ENCODE measurements around the gene ATAD2B.

ATAD2B gene

DNA sequence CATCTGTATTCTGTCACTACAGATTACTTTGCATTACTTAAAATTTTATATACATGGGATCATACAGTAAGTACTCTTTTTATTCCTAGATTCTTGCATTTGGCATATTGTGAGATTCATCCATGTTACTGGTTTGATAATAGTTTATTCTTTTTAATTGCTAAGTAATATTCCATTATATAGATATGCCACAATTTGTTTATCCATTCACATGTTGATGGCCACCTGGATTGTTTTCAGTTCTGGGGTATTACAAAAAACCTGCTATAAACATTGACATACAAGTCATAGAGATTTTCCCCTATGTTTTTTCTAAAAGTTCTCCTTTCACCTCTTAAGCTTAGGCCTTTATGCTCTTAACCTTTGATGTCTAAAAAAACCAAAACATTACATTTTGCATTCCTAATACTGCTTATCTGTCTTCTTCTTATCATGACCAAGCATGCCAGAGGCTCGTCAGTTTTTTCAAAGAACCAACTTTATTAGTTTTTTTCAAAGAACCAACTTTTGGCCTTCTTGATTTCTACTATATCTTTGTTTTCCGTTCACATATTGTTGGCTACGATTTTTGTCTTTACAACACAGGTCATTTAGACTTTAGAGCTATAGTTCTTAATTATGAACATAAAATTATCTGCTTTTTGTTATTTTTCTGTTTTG, 86.9 kb downstream of the ATAD2B start:
- TF ChIP-seq, protein P1, sequence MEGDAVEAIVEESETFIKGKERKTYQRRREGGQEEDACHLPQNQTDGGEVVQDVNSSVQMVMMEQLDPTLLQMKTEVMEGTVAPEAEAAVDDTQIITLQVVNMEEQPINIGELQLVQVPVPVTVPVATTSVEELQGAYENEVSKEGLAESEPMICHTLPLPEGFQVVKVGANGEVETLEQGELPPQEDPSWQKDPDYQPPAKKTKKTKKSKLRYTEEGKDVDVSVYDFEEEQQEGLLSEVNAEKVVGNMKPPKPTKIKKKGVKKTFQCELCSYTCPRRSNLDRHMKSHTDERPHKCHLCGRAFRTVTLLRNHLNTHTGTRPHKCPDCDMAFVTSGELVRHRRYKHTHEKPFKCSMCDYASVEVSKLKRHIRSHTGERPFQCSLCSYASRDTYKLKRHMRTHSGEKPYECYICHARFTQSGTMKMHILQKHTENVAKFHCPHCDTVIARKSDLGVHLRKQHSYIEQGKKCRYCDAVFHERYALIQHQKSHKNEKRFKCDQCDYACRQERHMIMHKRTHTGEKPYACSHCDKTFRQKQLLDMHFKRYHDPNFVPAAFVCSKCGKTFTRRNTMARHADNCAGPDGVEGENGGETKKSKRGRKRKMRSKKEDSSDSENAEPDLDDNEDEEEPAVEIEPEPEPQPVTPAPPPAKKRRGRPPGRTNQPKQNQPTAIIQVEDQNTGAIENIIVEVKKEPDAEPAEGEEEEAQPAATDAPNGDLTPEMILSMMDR (IDR thresholded peaks at IDR 0.05), result no peak

DNA sequence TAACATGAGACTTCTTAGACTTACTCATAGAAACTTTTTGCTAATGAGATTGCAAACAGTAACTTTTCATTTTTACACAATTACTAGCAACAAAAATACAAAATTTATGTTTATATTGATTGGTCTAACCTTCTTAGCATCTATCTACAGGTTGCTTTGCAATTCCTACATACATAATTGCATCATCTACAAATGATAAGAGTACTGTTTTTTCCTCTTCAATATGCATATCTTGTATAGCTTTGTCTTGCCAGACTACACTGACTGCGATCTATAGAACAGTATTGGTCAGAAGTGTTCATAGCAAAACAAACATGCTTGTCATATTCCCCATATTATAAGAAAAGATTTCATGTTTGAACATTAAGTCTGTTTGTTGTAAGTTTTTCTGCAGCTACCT, 87.9 kb downstream of the ATAD2B start:
- TF ChIP-seq, protein P1 (IDR thresholded peaks at IDR 0.05), result no peak

DNA sequence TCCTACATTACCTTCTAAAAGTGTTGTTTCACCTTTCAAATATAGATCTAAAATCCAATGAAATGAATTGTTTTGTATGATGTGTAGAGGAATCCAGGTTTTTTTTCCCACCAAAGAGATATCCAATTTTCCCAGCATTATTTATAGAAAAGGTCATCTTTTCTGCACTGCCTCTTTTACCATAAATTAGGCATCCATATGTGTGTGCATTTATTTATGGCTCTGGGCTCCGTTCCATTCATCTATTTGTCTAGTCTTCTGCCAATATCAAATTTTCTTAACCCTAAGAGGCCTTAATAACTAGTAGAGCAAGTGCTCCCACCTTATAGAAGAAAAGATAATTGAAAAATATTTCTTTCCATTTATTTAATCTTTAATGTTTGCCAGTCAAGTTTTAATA, 88.3 kb downstream of the ATAD2B start:
- TF ChIP-seq, protein P1 (IDR thresholded peaks at IDR 0.05), result no peak

DNA sequence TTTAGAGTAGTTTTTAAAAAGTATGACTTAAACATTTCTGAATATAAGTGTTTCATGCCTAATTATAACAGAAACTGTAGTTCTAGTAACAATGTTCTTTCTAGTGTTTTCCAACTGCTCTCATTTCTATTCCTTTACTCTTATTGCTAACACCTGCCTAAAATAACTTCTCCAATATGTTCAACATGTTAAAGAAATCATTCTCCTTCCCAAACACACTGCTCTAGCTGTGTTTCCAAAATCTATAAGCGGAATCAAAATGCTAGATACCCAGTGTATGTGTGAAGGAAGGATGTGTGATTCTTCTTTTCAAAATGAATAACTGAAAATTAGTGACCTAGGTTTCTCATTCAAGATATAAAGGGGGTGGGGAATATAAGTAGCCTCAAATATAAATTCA, 89.1 kb downstream of the ATAD2B start:
- TF ChIP-seq, protein P1 (IDR thresholded peaks at IDR 0.05), result no peak

DNA sequence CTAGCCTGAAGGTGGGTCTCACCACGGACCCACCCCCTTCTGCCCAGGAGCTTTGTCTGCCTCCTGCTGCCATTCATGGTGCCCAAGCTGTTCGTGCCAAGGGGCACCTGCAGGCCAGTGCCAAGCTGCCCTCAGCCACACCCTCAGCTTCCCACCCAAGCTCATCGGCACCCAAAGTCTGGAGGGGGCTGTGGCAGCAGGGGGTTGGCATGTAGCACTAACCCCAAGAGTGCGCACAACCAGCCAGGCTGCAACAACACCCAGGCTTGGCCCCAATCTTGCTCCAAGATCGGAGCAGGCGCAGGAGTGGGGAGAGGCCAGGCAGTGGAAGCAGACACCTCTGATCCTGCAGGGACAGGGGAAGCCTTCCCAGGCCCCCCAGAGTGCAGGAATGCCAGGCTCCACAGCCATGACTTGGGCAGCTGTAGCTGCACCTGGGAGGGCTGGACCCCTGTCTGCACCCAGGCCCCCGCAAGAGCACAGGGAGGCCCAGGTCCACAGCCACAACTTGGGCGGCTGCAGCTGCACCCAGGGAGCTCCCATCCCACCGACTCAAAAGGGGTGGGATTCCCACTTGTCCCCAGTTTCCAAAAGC, 89.9 kb downstream of the ATAD2B start:
- TF ChIP-seq, protein P1 (IDR thresholded peaks at IDR 0.05), result no peak

DNA sequence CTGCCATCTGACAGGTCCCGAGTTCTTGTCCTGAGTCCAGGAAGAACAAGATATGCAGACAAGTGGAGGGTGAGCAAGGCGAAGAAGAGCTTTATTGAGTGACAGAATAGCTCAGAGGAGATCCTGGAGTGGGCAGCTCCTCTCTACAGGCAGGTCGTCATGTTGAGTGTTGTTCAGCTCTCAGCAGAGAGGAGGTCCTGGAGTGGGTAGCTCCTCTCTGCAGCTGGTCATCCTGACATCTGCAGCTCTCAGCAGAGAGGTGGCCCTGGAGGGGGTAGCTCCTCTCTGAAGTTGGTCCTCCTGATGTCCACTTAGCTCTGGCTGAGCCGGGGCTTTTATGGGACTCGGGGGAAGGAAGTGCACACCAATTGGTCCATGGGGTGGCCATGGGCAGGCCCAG, 90.4 kb downstream of the ATAD2B start:
- TF ChIP-seq, protein P1 (IDR thresholded peaks at IDR 0.05), result no peak

DNA sequence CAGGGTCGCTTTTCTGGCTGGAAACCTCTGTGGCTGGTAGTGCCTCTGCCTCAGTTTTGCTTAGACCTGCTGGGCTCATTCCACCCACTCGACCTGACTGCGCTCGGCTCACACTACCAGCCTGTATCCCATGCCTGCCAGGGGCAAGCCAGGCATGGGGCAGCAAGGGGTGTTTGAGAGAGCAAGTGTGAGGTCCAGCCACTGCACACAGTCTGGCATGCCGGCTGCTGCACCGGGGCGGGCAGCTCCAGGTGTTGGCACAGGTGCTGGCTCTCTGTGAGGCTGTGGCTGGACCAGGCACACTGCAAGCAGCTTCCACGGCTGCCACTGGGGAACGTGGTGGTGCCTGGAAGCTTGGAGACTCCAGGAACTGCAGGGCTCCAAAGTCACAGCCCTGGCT, 90.9 kb downstream of the ATAD2B start:
- TF ChIP-seq, protein P1 (IDR thresholded peaks at IDR 0.05), result no peak

Measured in LNCAP (cell line).